Astrocyte of the spinal cord (primary cell): ENCODE results near the gene VIPR2.
"Not testable (repeated sequence)": the region's sequence is repeated elsewhere in the genome, so short reads cannot be mapped to it uniquely, and the experiment has no call there.

Source experiments
- DNase-seq: peaks from one replicate; pipeline ENCODE4 v3.0.0; 2011; ENCODE audit warnings: low read depth, low spot score
- H3K4me3 ChIP-seq: 2 replicates; pipeline ENCODE4 v1.5.1; 2011; ENCODE audit warnings: low read depth, mild to moderate bottlenecking, low read length, moderate library complexity
- CTCF ChIP-seq: IDR thresholded peaks from 2 replicates; pipeline ENCODE4 v1.5.1; 2012; ENCODE audit warnings: low read depth, mild to moderate bottlenecking, low read length, inconsistent platforms
- in situ Hi-C: cut with HindIII; loops from 2 replicates; pipeline ENCODE4 v1.10.0; 2017; ENCODE audit warnings: low sequenced_read_pairs

Gene VIPR2

DNA sequence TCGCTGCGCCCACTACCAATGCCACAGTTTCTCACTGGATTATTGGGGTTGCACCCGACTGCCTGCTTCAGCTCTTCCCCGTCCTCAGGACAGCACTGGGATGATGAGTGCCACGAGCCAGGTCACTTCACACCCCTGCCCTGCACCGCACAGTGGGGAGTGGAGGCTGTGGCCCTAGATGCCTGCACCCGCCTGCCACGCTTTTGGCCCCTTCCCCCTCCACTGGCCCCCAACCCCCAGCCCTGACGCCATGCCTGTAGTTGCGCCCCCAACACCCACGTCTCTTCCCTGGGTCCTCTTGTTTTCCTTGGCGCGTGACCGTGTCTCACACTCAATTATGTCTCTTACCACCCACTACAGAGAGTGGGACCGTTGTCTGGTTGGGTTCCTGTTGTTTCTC is 134.3 kb downstream of the VIPR2 start:
- in situ Hi-C loops: no loop called here
- TF ChIP-seq CTCF: no peak
- no peak for DNase-seq
- no peak overlapping the region for H3K4me3 ChIP-seq

DNA sequence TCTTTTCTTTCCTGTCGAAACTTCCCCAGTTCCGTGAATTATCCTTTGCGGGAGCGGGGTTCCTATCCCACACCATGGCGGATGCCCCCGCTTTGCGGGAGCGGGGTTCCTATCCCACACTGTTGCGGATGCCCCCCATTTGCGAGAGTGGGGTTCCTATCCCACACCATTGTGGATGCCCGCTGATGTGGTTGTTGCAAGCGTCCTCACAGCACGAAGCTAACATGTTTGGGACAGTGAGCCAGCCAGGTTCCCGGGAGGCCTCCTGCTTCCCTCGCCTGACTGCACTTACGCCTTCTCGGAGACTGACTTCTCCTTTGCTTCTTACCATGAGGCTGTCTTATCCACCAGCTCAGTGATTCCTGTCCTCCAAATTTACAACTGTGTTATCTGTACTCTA is 134.7 kb downstream of the VIPR2 start:
- no peak for TF ChIP-seq CTCF
- no peak overlapping the region for H3K4me3 ChIP-seq
- DNase-seq: no peak
- in situ Hi-C loops: no loop called here

GRCh38 chr7:159008417-159008816 is 136.2 kb downstream of the VIPR2 start:
- in situ Hi-C loops: no loop called here
- TF ChIP-seq CTCF: no peak
- DNase-seq: no peak
- no peak overlapping the region for H3K4me3 ChIP-seq

- no peak for TF ChIP-seq CTCF
- no peak for DNase-seq
- in situ Hi-C loops: no loop called here
Observed at GRCh38 chr7:159007996-159008389, 136.7 kb downstream of the VIPR2 start.

DNA sequence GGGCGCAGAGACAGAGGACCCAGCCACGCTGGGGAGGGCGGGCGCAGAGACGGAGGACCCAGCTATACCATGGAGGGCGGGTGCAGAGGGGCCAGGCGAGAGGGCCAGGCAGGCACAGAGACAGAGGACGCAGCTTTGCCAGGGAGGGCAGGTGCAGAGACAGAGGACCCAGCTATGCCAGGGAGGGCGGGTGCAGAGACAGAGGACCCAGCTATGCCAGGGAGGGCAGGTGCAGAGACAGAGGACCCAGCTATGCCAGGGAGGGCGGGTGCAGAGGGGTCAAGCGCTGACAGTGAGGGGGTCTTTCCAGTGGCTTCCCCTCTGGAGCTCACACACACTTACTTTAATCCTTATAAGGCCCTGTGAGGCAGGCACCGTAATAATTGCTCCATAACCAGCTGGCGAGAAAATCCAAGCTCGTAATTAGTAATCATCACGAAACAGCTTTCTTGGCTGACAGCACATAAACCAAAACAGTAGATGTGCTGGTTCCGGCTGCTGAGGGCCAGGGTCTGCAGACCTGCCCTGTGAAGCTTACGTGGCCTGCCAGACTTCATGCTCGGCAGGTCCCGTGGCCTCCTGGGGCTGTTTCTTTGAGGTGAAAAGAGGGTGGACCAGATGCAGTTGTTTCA is 137.2 kb downstream of the VIPR2 start:
- TF ChIP-seq CTCF: no peak
- no peak for DNase-seq
- H3K4me3 ChIP-seq: no peak overlapping the region
- in situ Hi-C loops: no loop called here

More at GRCh38 chr7:159007996-159008389, 136.7 kb downstream of the VIPR2 start:
- H3K4me3 ChIP-seq: no peak overlapping the region

GRCh38 chr7:159006610-159007130 is 138.0 kb downstream of the VIPR2 start:
- no peak overlapping the region for H3K4me3 ChIP-seq
- no peak for DNase-seq
- in situ Hi-C loops: no loop called here
- no peak for TF ChIP-seq CTCF

GRCh38 chr7:159006022-159006609 is 138.6 kb downstream of the VIPR2 start:
- H3K4me3 ChIP-seq, in situ Hi-C loops: not testable (repeated sequence)

More at GRCh38 chr7:159006022-159006609, 138.6 kb downstream of the VIPR2 start:
- DNase-seq: not testable (repeated sequence)
